Stimulated activated CD4-positive, alpha-beta T cell treated with anti-CD3 and anti-CD28 coated beads, Interleukin-4, amount 100 ng/mL, for 24 hours (primary cell): ENCODE measurements around the gene PPAN.

ENCODE experiments used
- DNase-seq: peaks from one replicate; pipeline ENCODE4 v3.0.0-alpha.2; 2020

The PPAN gene

GRCh38 chr19:10092648-10093294, 13.4 kb upstream of the PPAN start:
- DNase-seq = no peak

GRCh38 chr19:10093295-10094186, 12.6 kb upstream of the PPAN start:
- no peak for DNase-seq

- DNase-seq = no peak
Observed at GRCh38 chr19:10095622-10095947, 10.6 kb upstream of the PPAN start.

- peak; percentile 86 for DNase-seq
Observed at GRCh38 chr19:10095948-10096614, 10.1 kb upstream of the PPAN start.

GRCh38 chr19:10096615-10096963, 9.6 kb upstream of the PPAN start:
- DNase-seq = peak; percentile 33

- no peak for DNase-seq
Observed at GRCh38 chr19:10100163-10100785, 5.9 kb upstream of the PPAN start.

- DNase-seq = no peak
Observed at GRCh38 chr19:10102787-10103236, 3.4 kb upstream of the PPAN start.

GRCh38 chr19:10104130-10104513, 2.0 kb upstream of the PPAN start:
- DNase-seq = no peak

- DNase-seq = peak; percentile 83
Observed at GRCh38 chr19:10104665-10105508, 1.3 kb upstream of the PPAN start.

GRCh38 chr19:10105509-10106099, 558 bp upstream of the PPAN start:
- peak; percentile 89 for DNase-seq

- no peak for DNase-seq
Observed at GRCh38 chr19:10107254-10107653, 1.1 kb downstream of the PPAN start.

- DNase-seq = no peak
Observed at GRCh38 chr19:10107817-10108367, 1.7 kb downstream of the PPAN start.

- no peak for DNase-seq
Observed at GRCh38 chr19:10109528-10109927, 3.4 kb downstream of the PPAN start.

GRCh38 chr19:10110076-10110971, 4.2 kb downstream of the PPAN start:
- DNase-seq = no peak

GRCh38 chr19:10110972-10111317, 4.8 kb downstream of the PPAN start:
- no peak for DNase-seq

GRCh38 chr19:10111405-10111811, 5.2 kb downstream of the PPAN start, which contains the start of gene P2RY11:
P2RY11 (plus strand) TSS chr19:10111693; CDS start chr19:10111722, 29 bp downstream.
- peak; percentile 27 for DNase-seq

GRCh38 chr19:10112037-10112761, 6.0 kb downstream of the PPAN start:
- peak; percentile 71 for DNase-seq

- peak; percentile 77 for DNase-seq
Observed at GRCh38 chr19:10112895-10113591, 6.9 kb downstream of the PPAN start.

- no peak for DNase-seq
Observed at GRCh38 chr19:10113592-10113963, 7.4 kb downstream of the PPAN start.
